ENCODE measurements around the gene MCM5. TPM values are rescaled to one million over a fixed set of nuclear protein-coding genes. Genes with fewer than 3 reads are reported as not detected.

MCM5 gene
- total RNA-seq, 1 donor, result 21.3 TPM

DNA sequence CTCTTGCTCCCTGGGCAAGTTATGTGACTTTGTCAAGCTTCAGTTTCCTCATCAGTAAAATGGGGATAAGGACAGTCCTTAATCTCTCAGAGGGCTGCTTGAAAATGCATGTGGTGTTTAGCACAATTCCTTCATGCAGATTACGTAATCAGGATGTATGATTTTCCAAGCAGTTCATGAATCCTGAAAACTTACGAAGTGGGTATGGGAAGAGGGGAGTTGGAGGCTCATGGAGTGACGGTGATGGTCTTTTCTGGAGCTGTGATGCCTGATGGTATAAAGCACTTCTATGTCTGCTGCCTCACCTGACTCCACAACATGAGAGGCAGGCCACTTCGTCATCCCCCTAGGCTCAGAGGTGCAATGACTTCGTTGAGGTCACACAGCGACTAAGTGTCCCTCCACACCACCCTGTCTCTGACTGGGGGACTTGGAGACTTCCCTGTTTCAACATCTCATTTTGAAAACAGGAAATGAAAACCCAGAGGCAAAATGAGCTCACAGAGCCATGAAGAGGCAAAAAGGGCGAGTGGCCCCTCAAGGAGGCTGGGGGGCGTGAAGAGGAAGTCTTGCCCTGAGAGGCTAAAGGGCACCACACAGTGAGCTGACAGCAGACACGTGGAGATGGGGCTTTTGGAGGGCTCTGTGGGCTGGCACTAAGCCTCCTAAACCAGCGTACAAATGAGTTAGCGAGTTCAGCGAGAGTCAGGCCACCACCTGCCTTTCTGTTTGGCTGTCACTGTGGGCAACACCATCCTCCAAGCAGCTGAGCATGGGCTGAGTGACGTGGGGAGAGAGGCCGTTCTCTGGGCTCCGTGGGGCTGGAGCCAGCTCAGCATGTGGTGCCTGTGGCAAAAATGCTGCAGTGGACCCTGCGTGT is 10.1 kb downstream of the MCM5 start:
- Histone ChIP-seq H3K4me1 (ENCODE audit: insufficient read depth, low read length) (peaks cover 42% of the 10 kb centered on the region), H3K9me3 (ENCODE audit: low read depth, low read length) (no peaks in the 10 kb centered on the region), H3K27me3 (ENCODE audit: insufficient read depth, low read length) (no peaks in the 10 kb centered on the region), H3K4me3 (ENCODE audit: low read length) (no peak overlapping the region)

DNA sequence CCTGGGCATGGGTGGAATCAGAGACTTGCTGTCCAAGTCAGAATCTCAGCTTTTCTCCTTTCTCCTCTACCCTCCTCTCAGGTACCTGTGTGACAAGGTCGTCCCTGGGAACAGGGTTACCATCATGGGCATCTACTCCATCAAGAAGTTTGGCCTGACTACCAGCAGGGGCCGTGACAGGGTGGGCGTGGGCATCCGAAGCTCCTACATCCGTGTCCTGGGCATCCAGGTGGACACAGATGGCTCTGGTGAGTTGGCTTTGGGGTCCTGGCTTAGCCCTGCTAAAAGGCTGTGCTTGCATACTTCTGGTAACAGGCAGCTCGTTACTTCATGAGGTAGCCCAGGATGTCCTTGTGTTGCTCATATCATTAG is 10.7 kb downstream of the MCM5 start:
- Histone ChIP-seq H3K27me3 (ENCODE audit: insufficient read depth, low read length) (no peaks in the 10 kb centered on the region), H3K4me3 (ENCODE audit: low read length) (no peak overlapping the region), H3K4me1 (ENCODE audit: insufficient read depth, low read length) (peaks cover 42% of the 10 kb centered on the region), H3K9me3 (ENCODE audit: low read depth, low read length) (no peaks in the 10 kb centered on the region)

- Histone ChIP-seq H3K27me3 (ENCODE audit: insufficient read depth, low read length) (no peaks in the 10 kb centered on the region), H3K4me3 (ENCODE audit: low read length) (no peak overlapping the region), H3K4me1 (ENCODE audit: insufficient read depth, low read length) (peaks cover 42% of the 10 kb centered on the region), H3K9me3 (ENCODE audit: low read depth, low read length) (no peaks in the 10 kb centered on the region)
Measured at GRCh38 chr22:35411102-35411501, 11.2 kb downstream of the MCM5 start.

GRCh38 chr22:35413624-35414023 is 13.7 kb downstream of the MCM5 start:
- Histone ChIP-seq H3K9me3 (ENCODE audit: low read depth, low read length) (no peaks in the 10 kb centered on the region), H3K27me3 (ENCODE audit: insufficient read depth, low read length) (no peaks in the 10 kb centered on the region), H3K4me1 (ENCODE audit: insufficient read depth, low read length) (peaks cover 41% of the 10 kb centered on the region), H3K4me3 (ENCODE audit: low read length) (no peak overlapping the region)

- Histone ChIP-seq H3K27me3 (ENCODE audit: insufficient read depth, low read length) (no peaks in the 10 kb centered on the region), H3K4me3 (ENCODE audit: low read length) (no peak overlapping the region), H3K9me3 (ENCODE audit: low read depth, low read length) (no peaks in the 10 kb centered on the region), H3K4me1 (ENCODE audit: insufficient read depth, low read length) (peaks cover 14% of the 10 kb centered on the region)
Measured at GRCh38 chr22:35417606-35418005, 17.7 kb downstream of the MCM5 start.

GRCh38 chr22:35418088-35418487 is 18.1 kb downstream of the MCM5 start:
- Histone ChIP-seq H3K4me3 (ENCODE audit: low read length) (no peak overlapping the region), H3K4me1 (ENCODE audit: insufficient read depth, low read length) (peaks cover 14% of the 10 kb centered on the region), H3K27me3 (ENCODE audit: insufficient read depth, low read length) (no peaks in the 10 kb centered on the region), H3K9me3 (ENCODE audit: low read depth, low read length) (no peaks in the 10 kb centered on the region)

- Histone ChIP-seq H3K4me1 (ENCODE audit: insufficient read depth, low read length) (peaks cover 14% of the 10 kb centered on the region), H3K4me3 (ENCODE audit: low read length) (no peak overlapping the region), H3K27me3 (ENCODE audit: insufficient read depth, low read length) (no peaks in the 10 kb centered on the region), H3K9me3 (ENCODE audit: low read depth, low read length) (no peaks in the 10 kb centered on the region)
Measured at GRCh38 chr22:35418731-35419130, 18.8 kb downstream of the MCM5 start.

- no peak overlapping the region for H3K4me3 ChIP-seq (ENCODE audit: low read length)
- no peaks in the 10 kb centered on the region for H3K27me3 ChIP-seq (ENCODE audit: insufficient read depth, low read length)
- H3K9me3 ChIP-seq (ENCODE audit: low read depth, low read length), result no peaks in the 10 kb centered on the region
- H3K4me1 ChIP-seq (ENCODE audit: insufficient read depth, low read length), result peaks cover 14% of the 10 kb centered on the region
Measured at GRCh38 chr22:35419756-35420155, 19.8 kb downstream of the MCM5 start.

DNA sequence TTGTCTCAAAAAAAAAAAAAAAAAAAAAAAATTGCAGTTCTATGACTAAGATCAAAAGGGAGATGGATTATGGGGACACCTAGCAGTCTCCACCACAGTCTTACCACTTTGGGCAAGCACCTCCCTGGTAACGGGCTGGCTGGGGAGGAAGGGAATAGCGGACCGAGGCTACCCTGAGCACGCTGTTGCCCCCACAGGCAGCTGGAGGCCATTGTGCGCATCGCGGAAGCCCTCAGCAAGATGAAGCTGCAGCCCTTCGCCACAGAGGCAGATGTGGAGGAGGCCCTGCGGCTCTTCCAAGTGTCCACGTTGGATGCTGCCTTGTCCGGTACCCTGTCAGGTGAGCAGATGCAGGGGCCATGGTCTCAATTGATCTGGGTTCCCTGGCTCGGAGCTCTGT is 21.2 kb downstream of the MCM5 start:
- Histone ChIP-seq H3K4me3 (ENCODE audit: low read length) (no peak overlapping the region), H3K27me3 (ENCODE audit: insufficient read depth, low read length) (no peaks in the 10 kb centered on the region), H3K9me3 (ENCODE audit: low read depth, low read length) (no peaks in the 10 kb centered on the region), H3K4me1 (ENCODE audit: insufficient read depth, low read length) (peaks cover 14% of the 10 kb centered on the region)

DNA sequence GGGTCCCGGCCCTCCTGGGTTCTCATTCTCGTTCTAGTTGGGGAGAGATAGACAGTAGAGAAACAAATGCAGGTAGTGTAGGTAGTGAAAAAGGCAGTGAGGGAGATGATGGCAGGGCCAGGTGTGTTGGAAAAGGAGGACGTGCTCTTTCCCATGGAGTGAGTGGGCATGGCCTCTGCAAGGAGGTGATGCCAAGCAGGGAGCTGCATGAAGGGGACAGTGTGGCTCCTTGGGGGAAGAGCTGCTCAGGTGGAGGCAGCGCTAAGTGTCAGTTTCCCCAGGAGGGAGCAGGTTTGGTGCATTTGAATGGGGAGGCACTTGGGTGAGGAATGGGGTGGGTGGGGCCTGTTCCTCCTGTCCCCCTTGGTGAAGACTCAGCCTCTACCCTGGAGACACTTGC is 22.2 kb downstream of the MCM5 start:
- H3K4me1 ChIP-seq (ENCODE audit: insufficient read depth, low read length), result peaks cover 14% of the 10 kb centered on the region
- H3K27me3 ChIP-seq (ENCODE audit: insufficient read depth, low read length), result no peaks in the 10 kb centered on the region
- H3K4me3 ChIP-seq (ENCODE audit: low read length), result no peak overlapping the region
- no peaks in the 10 kb centered on the region for H3K9me3 ChIP-seq (ENCODE audit: low read depth, low read length)

DNA sequence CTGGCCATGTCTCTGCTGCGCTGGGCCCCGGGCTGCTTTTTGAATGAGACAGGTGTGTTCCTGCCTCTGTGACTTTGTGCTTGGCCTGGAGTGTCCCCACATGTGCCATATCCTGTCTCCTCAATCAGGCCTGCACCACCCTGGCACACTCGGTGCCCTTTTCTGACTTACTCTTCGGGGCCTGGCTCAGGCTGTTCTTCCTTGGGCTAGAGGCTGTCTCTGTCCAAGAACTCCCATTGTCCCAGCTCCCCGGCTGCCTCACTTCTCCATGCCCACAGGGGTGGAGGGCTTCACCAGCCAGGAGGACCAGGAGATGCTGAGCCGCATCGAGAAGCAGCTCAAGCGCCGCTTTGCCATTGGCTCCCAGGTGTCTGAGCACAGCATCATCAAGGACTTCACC is 23.0 kb downstream of the MCM5 start:
- H3K9me3 ChIP-seq (ENCODE audit: low read depth, low read length), result no peaks in the 10 kb centered on the region
- peaks cover 10% of the 10 kb centered on the region for H3K4me1 ChIP-seq (ENCODE audit: insufficient read depth, low read length)
- H3K4me3 ChIP-seq (ENCODE audit: low read length), result no peak overlapping the region
- no peaks in the 10 kb centered on the region for H3K27me3 ChIP-seq (ENCODE audit: insufficient read depth, low read length)

DNA sequence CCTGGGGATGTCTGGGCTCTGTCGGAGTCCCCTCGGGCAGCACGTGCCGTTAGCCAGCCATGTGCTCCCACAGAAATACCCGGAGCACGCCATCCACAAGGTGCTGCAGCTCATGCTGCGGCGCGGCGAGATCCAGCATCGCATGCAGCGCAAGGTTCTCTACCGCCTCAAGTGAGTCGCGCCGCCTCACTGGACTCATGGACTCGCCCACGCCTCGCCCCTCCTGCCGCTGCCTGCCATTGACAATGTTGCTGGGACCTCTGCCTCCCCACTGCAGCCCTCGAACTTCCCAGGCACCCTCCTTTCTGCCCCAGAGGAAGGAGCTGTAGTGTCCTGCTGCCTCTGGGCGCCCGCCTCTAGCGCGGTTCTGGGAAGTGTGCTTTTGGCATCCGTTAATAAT is 24.1 kb downstream of the MCM5 start:
- H3K4me3 ChIP-seq (ENCODE audit: low read length), result no peak overlapping the region
- no peaks in the 10 kb centered on the region for H3K27me3 ChIP-seq (ENCODE audit: insufficient read depth, low read length)
- no peaks in the 10 kb centered on the region for H3K9me3 ChIP-seq (ENCODE audit: low read depth, low read length)
- peaks cover under 1% of the 10 kb centered on the region for H3K4me1 ChIP-seq (ENCODE audit: insufficient read depth, low read length)

GRCh38 chr22:35424761-35425160 is 24.8 kb downstream of the MCM5 start:
- Histone ChIP-seq H3K4me1 (ENCODE audit: insufficient read depth, low read length) (no peaks in the 10 kb centered on the region), H3K4me3 (ENCODE audit: low read length) (no peak overlapping the region), H3K27me3 (ENCODE audit: insufficient read depth, low read length) (no peaks in the 10 kb centered on the region), H3K9me3 (ENCODE audit: low read depth, low read length) (no peaks in the 10 kb centered on the region)

DNA sequence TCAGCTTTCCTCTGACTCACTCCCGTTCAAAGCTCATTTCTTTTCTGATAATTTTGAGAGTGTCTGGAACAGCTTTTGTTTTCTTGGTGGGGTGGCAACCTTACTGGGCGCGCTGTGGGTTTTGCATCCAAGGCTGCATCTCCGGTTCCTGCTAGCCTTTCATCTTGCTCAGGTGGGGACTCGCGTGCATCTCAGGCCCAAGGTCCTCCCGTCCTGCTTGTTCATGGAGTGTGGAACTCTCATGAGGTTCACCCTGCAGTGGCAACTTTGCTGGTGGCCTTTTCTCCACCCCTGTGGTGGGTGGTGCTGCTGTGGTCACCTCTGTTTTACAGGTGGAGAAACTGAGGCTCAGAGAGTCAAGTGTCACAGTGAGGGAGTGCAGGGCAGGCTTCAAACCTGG is 25.6 kb downstream of the MCM5 start:
- Histone ChIP-seq H3K27me3 (ENCODE audit: insufficient read depth, low read length) (no peaks in the 10 kb centered on the region), H3K4me1 (ENCODE audit: insufficient read depth, low read length) (no peaks in the 10 kb centered on the region), H3K4me3 (ENCODE audit: low read length) (no peak overlapping the region)

DNA sequence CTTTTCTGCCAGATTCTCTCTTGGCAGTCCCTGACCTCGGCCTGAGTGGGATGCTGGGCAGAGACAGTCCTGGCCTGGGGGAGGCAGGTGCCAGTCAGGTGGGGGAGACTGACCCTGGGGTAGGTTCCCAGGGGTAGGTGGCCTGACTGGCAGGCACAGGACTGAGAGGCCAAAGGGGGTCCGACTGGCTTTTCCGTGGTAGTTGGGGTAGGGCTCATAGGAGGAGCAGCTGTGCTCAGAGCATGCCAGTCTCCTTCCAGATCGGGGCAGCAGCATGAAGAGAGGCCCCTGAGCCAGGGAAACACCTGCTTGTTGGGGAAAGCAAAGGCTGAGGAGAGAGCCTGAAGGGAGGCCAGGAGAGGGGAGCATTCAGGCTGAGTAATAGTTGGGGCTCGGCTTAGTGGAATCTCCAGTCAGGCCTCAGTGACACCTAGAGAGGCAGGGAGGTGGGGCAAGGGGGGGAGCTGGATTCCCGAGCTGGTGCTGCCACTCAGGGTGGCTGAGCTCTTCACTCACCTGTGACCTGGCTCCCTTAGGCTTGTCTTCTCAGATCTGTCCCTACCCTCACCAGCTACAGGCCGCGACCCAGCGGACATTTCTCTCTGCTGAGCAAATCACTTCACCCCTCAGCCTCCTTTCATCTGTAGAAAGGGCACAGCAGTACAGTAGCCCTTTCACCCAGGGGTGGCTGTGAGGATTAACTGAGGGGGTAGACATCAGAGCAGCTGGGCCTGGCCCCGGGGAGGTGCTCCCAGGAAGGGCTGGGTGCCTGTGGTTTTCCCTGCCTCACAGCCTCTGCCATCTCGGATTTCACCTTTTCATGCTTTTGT is 26.2 kb downstream of the MCM5 start:
- H3K4me1 ChIP-seq (ENCODE audit: insufficient read depth, low read length), result no peaks in the 10 kb centered on the region
- H3K9me3 ChIP-seq (ENCODE audit: low read depth, low read length), result no peaks in the 10 kb centered on the region
- H3K27me3 ChIP-seq (ENCODE audit: insufficient read depth, low read length), result no peaks in the 10 kb centered on the region
- no peak overlapping the region for H3K4me3 ChIP-seq (ENCODE audit: low read length)

More for the DNA sequence above, 25.6 kb downstream of the MCM5 start:
- no peaks in the 10 kb centered on the region for H3K9me3 ChIP-seq (ENCODE audit: low read depth, low read length)
